ENCODE measurements around the gene OPRL1.

Gene OPRL1

GRCh38 chr20:64074963-64075362, 4.9 kb upstream of the OPRL1 start:
- no peak for DNase-seq (ENCODE audit: low read depth)
- no peak overlapping the region for H3K4me3 ChIP-seq (ENCODE audit: low read depth, low read length)
- TF ChIP-seq CTCF (conservative IDR thresholded peaks at IDR 0.05; ENCODE audit: low read depth, low read length), result no peak

DNA sequence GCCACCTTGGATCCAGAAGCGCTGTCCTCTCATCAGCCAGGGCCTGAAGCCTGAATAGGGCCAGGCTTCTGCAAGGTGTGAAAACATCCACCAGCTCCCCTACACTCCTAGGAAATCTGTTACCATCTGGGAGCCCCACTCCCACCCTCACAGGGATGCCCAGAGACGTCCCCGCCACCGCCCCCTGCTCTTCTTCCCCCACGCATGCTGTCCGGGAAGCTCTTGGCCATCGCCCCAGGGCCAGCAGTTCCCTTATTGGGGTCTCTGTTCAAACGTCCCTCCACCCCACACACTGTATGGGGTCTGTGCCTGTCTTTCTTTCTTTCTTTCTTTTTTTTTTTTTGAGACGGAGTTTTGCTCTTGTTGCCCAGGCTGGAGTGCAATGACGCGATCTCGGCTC, 4.3 kb upstream of the OPRL1 start:
- H3K4me3 ChIP-seq (ENCODE audit: low read depth, low read length), result no peak overlapping the region
- no peak for DNase-seq (ENCODE audit: low read depth)
- TF ChIP-seq CTCF (conservative IDR thresholded peaks at IDR 0.05; ENCODE audit: low read depth, low read length), result no peak

DNA sequence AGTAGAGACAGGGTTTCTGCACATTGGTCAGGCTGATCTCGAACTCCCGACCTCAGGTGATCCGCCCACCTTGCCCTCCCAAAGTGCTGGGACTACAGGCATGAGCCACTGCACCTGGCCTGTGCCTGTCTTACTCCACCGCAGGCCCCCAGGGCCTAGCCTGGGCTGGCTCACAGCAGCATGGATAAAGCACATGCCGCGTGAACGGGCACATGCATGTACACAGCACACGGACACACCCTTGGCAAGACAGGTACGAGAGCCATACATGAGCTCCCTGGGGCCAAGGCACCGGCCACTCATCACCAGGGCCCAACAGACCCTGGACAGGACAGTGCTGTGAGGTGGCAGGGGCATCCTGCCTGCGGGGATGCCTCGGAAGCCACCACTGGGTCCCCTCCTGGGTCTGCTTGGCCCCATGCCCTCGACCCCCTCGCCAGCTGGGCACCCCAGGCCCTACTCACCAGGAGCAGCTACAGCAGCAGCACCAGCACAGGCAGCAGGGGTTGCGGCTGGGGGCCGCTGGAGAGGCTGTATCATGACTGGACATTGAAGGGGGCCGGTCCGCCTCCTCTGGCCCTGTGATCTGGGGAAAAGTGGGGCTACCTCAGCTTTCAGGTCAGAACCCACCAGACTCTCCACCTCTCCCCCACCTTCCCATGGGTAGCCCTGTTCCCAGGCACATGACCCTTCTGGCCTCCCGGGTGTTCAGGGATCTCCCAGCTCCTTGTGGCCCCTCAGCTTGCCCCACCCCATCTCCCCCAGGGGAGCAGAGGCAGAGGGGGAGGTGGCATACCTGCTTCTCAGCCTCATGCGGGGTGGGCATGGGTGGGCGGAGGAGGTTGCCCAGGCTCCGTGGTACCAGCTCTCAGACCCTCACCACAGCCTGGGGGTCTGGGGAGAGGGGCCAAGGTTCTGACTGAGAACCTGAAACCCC, 3.6 kb upstream of the OPRL1 start:
- no peak overlapping the region for H3K4me3 ChIP-seq (ENCODE audit: low read depth, low read length)
- no peak for TF ChIP-seq CTCF (conservative IDR thresholded peaks at IDR 0.05; ENCODE audit: low read depth, low read length)
- DNase-seq (ENCODE audit: low read depth), result no peak

DNA sequence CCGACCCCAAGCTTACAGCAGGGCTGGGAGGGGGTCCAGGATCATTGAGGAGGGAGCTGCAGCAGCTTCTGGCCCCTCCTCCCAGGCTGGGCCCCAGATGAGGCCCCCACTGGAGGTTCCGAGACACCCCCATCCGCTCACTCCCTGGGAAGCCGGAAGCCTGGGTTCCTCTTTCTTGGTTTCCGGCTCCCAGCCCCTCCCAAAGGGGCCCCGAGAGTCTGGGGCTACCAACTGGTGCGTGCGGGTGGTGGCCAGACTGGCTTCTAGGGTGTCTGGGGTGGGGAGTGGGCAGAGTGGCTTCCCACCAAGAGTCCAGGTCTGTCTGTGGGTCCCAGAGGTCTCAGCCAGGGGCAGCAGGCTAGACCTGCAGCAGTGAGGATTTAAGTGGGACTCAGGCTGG, 2.8 kb upstream of the OPRL1 start:
- DNase-seq (ENCODE audit: low read depth), result no peak
- H3K4me3 ChIP-seq (ENCODE audit: low read depth, low read length), result no peak overlapping the region
- TF ChIP-seq CTCF (conservative IDR thresholded peaks at IDR 0.05; ENCODE audit: low read depth, low read length), result no peak

GRCh38 chr20:64077541-64077875, 2.4 kb upstream of the OPRL1 start:
- DNase-seq (ENCODE audit: low read depth), result no peak
- H3K4me3 ChIP-seq (ENCODE audit: low read depth, low read length), result no peak overlapping the region
- no peak for TF ChIP-seq CTCF (conservative IDR thresholded peaks at IDR 0.05; ENCODE audit: low read depth, low read length)

DNA sequence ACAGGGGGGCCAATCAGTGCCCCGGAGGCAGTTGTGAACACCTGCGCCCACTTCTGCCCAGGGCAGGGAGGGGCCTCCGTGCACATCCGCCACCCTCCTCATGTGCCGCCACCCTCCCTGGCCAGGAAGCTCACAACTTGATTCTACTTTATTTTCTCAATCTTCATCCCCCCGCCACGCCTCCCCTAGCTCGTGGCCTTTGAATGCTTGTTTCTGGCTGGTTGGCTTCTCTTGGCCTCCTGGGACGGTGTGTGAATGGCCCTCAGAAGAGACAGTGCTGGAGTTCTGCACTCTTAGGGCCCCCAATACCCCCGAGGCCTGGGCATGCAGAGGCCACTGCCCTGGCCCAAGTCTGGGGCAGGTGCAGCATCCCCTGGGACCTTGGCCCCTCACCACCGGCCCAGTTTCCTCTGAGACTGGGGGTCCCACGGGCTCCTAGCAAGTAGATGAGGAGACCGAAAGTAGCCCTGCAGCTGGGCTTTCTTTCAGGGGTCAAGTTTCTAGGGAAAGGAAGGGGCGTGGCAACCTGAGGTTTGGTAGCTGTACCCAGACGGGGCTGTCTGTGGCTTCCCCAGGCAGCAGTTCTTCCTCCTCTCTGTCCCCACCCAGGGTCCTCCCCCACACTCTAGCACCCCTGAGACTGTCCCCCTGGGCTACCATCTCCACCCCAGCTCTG, 1.9 kb upstream of the OPRL1 start:
- DNase-seq (ENCODE audit: low read depth), result no peak
- H3K4me3 ChIP-seq (ENCODE audit: low read depth, low read length), result no peak overlapping the region
- no peak for TF ChIP-seq CTCF (conservative IDR thresholded peaks at IDR 0.05; ENCODE audit: low read depth, low read length)

DNA sequence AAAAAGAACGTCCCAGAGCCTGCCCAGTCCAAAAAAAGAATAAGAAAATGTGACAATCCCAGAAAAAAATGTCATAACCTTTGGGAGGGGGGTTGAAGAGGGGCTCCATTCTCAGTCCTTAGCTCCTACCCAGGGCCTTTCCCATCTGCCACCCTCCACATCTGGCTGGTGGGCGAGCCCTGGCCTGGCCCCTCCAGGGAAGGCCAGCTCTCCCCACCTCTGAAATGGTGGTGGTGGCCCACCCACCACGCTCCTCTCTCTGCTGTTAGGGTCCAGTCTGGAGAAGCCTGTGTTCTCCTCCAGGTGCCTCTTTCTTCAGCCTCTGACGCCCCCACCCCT, 979 bp upstream of the OPRL1 start:
- DNase-seq (ENCODE audit: low read depth), result no peak

More for the DNA sequence above, 979 bp upstream of the OPRL1 start:
- H3K4me3 ChIP-seq (ENCODE audit: low read depth, low read length), result peak overlapping the region; percentile 66
- no peak for TF ChIP-seq CTCF (conservative IDR thresholded peaks at IDR 0.05; ENCODE audit: low read depth, low read length)
